ENCODE measurements around the gene RBBP7.

RBBP7 gene

DNA sequence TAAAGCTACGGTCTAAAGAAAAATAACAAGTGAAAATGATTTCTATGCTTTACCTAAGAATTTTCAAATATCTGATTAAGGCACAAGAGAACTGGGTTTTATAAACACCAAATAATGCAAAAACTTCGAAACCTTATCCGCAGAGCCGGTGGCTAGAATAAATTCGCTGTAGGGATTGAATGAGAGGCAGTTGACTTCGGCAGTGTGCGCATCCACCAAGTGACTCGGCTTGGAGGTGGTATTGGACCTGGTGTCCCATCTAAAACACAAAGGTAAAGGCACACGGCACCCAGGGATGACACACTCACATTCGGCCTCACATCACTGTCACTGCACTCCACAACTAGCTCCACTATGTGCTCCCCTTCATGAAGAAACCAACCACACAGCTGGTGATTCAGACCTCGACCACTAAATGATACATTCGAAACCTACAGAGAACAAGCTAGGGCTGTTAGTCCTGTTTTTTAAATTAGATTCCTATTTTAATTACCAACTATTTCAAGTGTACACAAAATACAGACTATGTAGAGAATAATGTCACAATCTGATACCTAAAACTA, 17.5 kb downstream of the RBBP7 start:
- peaks cover 18% of the 10 kb centered on the region for H4K20me1 ChIP-seq (ENCODE audit: insufficient read depth, low read length, poor library complexity, severe bottlenecking)
- peaks cover 50% of the 10 kb centered on the region for H3K79me2 ChIP-seq (ENCODE audit: insufficient read depth, low read length)
- TF ChIP-seq, protein P1, sequence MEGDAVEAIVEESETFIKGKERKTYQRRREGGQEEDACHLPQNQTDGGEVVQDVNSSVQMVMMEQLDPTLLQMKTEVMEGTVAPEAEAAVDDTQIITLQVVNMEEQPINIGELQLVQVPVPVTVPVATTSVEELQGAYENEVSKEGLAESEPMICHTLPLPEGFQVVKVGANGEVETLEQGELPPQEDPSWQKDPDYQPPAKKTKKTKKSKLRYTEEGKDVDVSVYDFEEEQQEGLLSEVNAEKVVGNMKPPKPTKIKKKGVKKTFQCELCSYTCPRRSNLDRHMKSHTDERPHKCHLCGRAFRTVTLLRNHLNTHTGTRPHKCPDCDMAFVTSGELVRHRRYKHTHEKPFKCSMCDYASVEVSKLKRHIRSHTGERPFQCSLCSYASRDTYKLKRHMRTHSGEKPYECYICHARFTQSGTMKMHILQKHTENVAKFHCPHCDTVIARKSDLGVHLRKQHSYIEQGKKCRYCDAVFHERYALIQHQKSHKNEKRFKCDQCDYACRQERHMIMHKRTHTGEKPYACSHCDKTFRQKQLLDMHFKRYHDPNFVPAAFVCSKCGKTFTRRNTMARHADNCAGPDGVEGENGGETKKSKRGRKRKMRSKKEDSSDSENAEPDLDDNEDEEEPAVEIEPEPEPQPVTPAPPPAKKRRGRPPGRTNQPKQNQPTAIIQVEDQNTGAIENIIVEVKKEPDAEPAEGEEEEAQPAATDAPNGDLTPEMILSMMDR (conservative IDR thresholded peaks at IDR 0.05; ENCODE audit: low read length): no peak
- no peak for TF ChIP-seq EZH2phosphoT487 (IDR thresholded peaks at IDR 0.05; ENCODE audit: borderline replicate concordance)
- no peak overlapping the region for H3K4me2 ChIP-seq (ENCODE audit: low read depth, low read length, poor library complexity, severe bottlenecking)
- no peaks in the 10 kb centered on the region for H3K9me2 ChIP-seq (replicated peaks; ENCODE audit: low read depth, low read length)
- no peak overlapping the region for H2AFZ ChIP-seq (ENCODE audit: low read length)
- no peaks in the 10 kb centered on the region for H3K4me1 ChIP-seq (ENCODE audit: insufficient read depth, low read length, poor library complexity, severe bottlenecking)
- H3F3A ChIP-seq (ENCODE audit: low read depth): no peaks in the 10 kb centered on the region
- no peaks in the 10 kb centered on the region for H3K9me3 ChIP-seq (ENCODE audit: insufficient read depth, low read depth, low read length)
- H3K9ac ChIP-seq (ENCODE audit: low read depth, low read length, poor library complexity, severe bottlenecking): no peak overlapping the region
- no peaks in the 10 kb centered on the region for H3K27me3 ChIP-seq (ENCODE audit: insufficient read depth, low read length, poor library complexity, severe bottlenecking)
- no peak overlapping the region for H3K4me3 ChIP-seq (ENCODE audit: low read length, poor library complexity, severe bottlenecking)
- H3K36me3 ChIP-seq (ENCODE audit: insufficient read depth, low read length): peaks cover 89% of the 10 kb centered on the region

DNA sequence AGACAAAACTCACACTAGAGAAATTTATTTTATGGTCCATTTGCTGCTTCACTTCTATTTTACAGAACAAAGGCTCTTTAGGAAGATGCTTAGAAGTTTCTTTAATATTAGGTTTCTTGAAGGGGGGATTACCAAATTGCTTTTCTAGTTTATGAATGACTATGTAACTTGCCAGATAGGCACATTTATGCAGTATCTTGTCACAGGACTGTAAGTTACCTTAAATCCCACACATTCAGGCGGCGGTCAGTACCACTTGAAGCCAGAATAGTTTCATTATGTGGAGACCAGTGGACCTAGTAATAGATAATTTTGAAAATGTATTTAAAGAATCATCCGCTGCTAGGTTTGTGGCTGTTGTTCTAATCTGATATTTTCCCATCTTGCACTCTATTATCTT, 18.3 kb downstream of the RBBP7 start:
- peaks cover 41% of the 10 kb centered on the region for H3K79me2 ChIP-seq (ENCODE audit: insufficient read depth, low read length)
- H3K27me3 ChIP-seq (ENCODE audit: insufficient read depth, low read length, poor library complexity, severe bottlenecking): no peaks in the 10 kb centered on the region
- H3K9ac ChIP-seq (ENCODE audit: low read depth, low read length, poor library complexity, severe bottlenecking): no peak overlapping the region
- H4K20me1 ChIP-seq (ENCODE audit: insufficient read depth, low read length, poor library complexity, severe bottlenecking): peaks cover 13% of the 10 kb centered on the region
- no peak overlapping the region for H2AFZ ChIP-seq (ENCODE audit: low read length)
- no peak for TF ChIP-seq EZH2phosphoT487 (IDR thresholded peaks at IDR 0.05; ENCODE audit: borderline replicate concordance)
- no peaks in the 10 kb centered on the region for H3K9me2 ChIP-seq (replicated peaks; ENCODE audit: low read depth, low read length)
- no peak overlapping the region for H3K4me2 ChIP-seq (ENCODE audit: low read depth, low read length, poor library complexity, severe bottlenecking)
- H3K4me3 ChIP-seq (ENCODE audit: low read length, poor library complexity, severe bottlenecking): no peak overlapping the region
- H3K9me3 ChIP-seq (ENCODE audit: insufficient read depth, low read depth, low read length): no peaks in the 10 kb centered on the region
- no peaks in the 10 kb centered on the region for H3K4me1 ChIP-seq (ENCODE audit: insufficient read depth, low read length, poor library complexity, severe bottlenecking)
- peaks cover 84% of the 10 kb centered on the region for H3K36me3 ChIP-seq (ENCODE audit: insufficient read depth, low read length)
- no peaks in the 10 kb centered on the region for H3F3A ChIP-seq (ENCODE audit: low read depth)

DNA sequence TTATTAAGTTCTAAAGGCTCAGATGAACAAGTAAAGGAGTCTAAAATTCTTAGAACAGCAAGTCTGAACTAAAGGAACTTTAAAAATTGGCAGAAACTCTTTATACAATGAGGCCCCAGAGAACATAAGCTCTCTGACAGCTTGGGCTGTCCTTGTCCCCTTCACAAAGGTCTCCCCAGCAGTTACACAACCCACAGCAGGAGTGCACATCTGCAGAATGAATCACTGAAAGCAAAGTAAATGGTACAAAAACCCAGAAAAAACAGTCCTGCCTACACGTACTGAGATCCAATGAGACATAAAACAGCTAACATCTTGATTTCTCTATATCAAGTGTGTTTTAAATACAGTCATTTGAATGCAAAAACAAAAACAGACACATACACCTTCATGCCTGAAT, 18.7 kb downstream of the RBBP7 start:
- no peaks in the 10 kb centered on the region for H3K9me2 ChIP-seq (replicated peaks; ENCODE audit: low read depth, low read length)
- H2AFZ ChIP-seq (ENCODE audit: low read length): no peak overlapping the region
- H3K79me2 ChIP-seq (ENCODE audit: insufficient read depth, low read length): peaks cover 37% of the 10 kb centered on the region
- H3K4me1 ChIP-seq (ENCODE audit: insufficient read depth, low read length, poor library complexity, severe bottlenecking): no peaks in the 10 kb centered on the region
- H3K36me3 ChIP-seq (ENCODE audit: insufficient read depth, low read length): peaks cover 84% of the 10 kb centered on the region; the same call in 1 of the 2 replicates
- H3K4me3 ChIP-seq (ENCODE audit: low read length, poor library complexity, severe bottlenecking): no peak overlapping the region
- H3K4me2 ChIP-seq (ENCODE audit: low read depth, low read length, poor library complexity, severe bottlenecking): no peak overlapping the region
- H3K27me3 ChIP-seq (ENCODE audit: insufficient read depth, low read length, poor library complexity, severe bottlenecking): no peaks in the 10 kb centered on the region
- no peak overlapping the region for H3K9ac ChIP-seq (ENCODE audit: low read depth, low read length, poor library complexity, severe bottlenecking)
- no peaks in the 10 kb centered on the region for H3F3A ChIP-seq (ENCODE audit: low read depth)
- no peak for TF ChIP-seq EZH2phosphoT487 (IDR thresholded peaks at IDR 0.05; ENCODE audit: borderline replicate concordance)
- H3K9me3 ChIP-seq (ENCODE audit: insufficient read depth, low read depth, low read length): no peaks in the 10 kb centered on the region
- peaks cover 8% of the 10 kb centered on the region for H4K20me1 ChIP-seq (ENCODE audit: insufficient read depth, low read length, poor library complexity, severe bottlenecking)

DNA sequence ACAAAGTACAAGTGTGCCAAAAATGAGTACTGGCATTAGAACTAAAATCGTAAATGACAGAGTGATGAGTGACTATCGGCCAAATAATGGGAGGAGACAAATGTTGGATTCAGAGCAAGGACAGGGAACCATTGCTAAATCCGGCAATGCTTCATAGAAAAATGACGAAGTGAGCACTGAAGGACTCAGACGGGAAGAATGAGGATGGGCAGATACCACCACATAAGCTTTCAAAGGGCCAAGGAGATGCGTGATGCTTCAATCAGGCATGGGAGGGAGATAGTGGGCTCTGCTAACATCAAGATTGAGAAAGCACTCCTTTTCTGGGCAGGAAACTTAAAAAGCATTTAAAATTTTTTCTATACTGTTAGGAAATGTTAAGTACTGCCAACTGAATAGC, 21.6 kb downstream of the RBBP7 start:
- no peaks in the 10 kb centered on the region for H3K9me2 ChIP-seq (replicated peaks; ENCODE audit: low read depth, low read length)
- no peaks in the 10 kb centered on the region for H3K27me3 ChIP-seq (ENCODE audit: insufficient read depth, low read length, poor library complexity, severe bottlenecking)
- no peak overlapping the region for H2AFZ ChIP-seq (ENCODE audit: low read length)
- H3K9ac ChIP-seq (ENCODE audit: low read depth, low read length, poor library complexity, severe bottlenecking): no peak overlapping the region
- peaks cover 89% of the 10 kb centered on the region; the same call in 1 of the 2 replicates for H3K36me3 ChIP-seq (ENCODE audit: insufficient read depth, low read length)
- H3F3A ChIP-seq (ENCODE audit: low read depth): no peaks in the 10 kb centered on the region
- peaks cover 16% of the 10 kb centered on the region for H3K79me2 ChIP-seq (ENCODE audit: insufficient read depth, low read length)
- H3K4me1 ChIP-seq (ENCODE audit: insufficient read depth, low read length, poor library complexity, severe bottlenecking): no peaks in the 10 kb centered on the region
- H3K4me2 ChIP-seq (ENCODE audit: low read depth, low read length, poor library complexity, severe bottlenecking): no peak overlapping the region
- H3K4me3 ChIP-seq (ENCODE audit: low read length, poor library complexity, severe bottlenecking): no peak overlapping the region
- H3K9me3 ChIP-seq (ENCODE audit: insufficient read depth, low read depth, low read length): no peaks in the 10 kb centered on the region
- peaks cover 6% of the 10 kb centered on the region for H4K20me1 ChIP-seq (ENCODE audit: insufficient read depth, low read length, poor library complexity, severe bottlenecking)
- TF ChIP-seq, protein P1 (conservative IDR thresholded peaks at IDR 0.05; ENCODE audit: low read length): no peak
- TF ChIP-seq EZH2phosphoT487 (IDR thresholded peaks at IDR 0.05; ENCODE audit: borderline replicate concordance): no peak

Data from Loucy (cell line).